DMS53 (cell line): ENCODE measurements around the gene RELL1.

Experiments
- DNase-seq: peaks from one replicate; lab custom pipeline; 2025; lab: John Stamatoyannopoulos, UW

RELL1 gene

GRCh38 chr4:37686373-37687193, at the start of gene RELL1:
RELL1 (minus strand) TSS chr4:37686376; CDS start chr4:37686287, 89 bp downstream.
- peak; percentile 100 for DNase-seq

GRCh38 chr4:37735578-37735977, 49.4 kb upstream of the RELL1 start:
- no peak for DNase-seq

GRCh38 chr4:37734989-37735388, 48.8 kb upstream of the RELL1 start:
- DNase-seq = no peak

GRCh38 chr4:37733240-37733867, 47.2 kb upstream of the RELL1 start:
- no peak for DNase-seq

- DNase-seq = no peak
Observed at GRCh38 chr4:37732526-37733186, 46.5 kb upstream of the RELL1 start.

- no peak for DNase-seq
Observed at GRCh38 chr4:37729649-37730004, 43.5 kb upstream of the RELL1 start.

GRCh38 chr4:37728064-37728463, 41.9 kb upstream of the RELL1 start:
- no peak for DNase-seq

- DNase-seq = no peak
Observed at GRCh38 chr4:37727635-37728034, 41.5 kb upstream of the RELL1 start.

- DNase-seq = no peak
Observed at GRCh38 chr4:37726666-37727065, 40.5 kb upstream of the RELL1 start.

- no peak for DNase-seq
Observed at GRCh38 chr4:37725718-37726117, 39.5 kb upstream of the RELL1 start.

GRCh38 chr4:37723067-37723466, 36.9 kb upstream of the RELL1 start:
- no peak for DNase-seq

GRCh38 chr4:37721995-37722638, 35.9 kb upstream of the RELL1 start:
- DNase-seq = peak; percentile 74

GRCh38 chr4:37719021-37719420, 32.8 kb upstream of the RELL1 start:
- DNase-seq = no peak

- DNase-seq = no peak
Observed at GRCh38 chr4:37717576-37717975, 31.4 kb upstream of the RELL1 start.

- DNase-seq = peak; percentile 34
Observed at GRCh38 chr4:37715889-37716402, 29.8 kb upstream of the RELL1 start.

- no peak for DNase-seq
Observed at GRCh38 chr4:37710491-37710890, 24.3 kb upstream of the RELL1 start.

GRCh38 chr4:37706032-37706431, 19.9 kb upstream of the RELL1 start:
- DNase-seq = no peak

- no peak for DNase-seq
Observed at GRCh38 chr4:37705571-37705970, 19.4 kb upstream of the RELL1 start.

- no peak for DNase-seq
Observed at GRCh38 chr4:37699868-37700481, 13.8 kb upstream of the RELL1 start.

GRCh38 chr4:37697566-37697965, 11.4 kb upstream of the RELL1 start:
- no peak for DNase-seq

- DNase-seq = no peak
Observed at GRCh38 chr4:37693450-37694190, 7.4 kb upstream of the RELL1 start.
